ENCODE data around the gene MAD1L1. TPM values are rescaled to one million over a fixed set of nuclear protein-coding genes. Genes with fewer than 3 reads are reported as not detected.

The MAD1L1 gene
- total RNA-seq, 1 donor from 2014 or later = 32.3 TPM

GRCh38 chr7:2148189-2148588 is 84.6 kb downstream of the MAD1L1 start:
- Histone ChIP-seq H3K27ac (ENCODE audit: low read depth, low read length) (no peak overlapping the region), H3K4me1 (ENCODE audit: insufficient read depth, low read length) (no peaks in the 10 kb centered on the region), H3K9ac (ENCODE audit: low read length) (no peak overlapping the region), H3K36me3 (ENCODE audit: insufficient read depth, low read length) (no peaks in the 10 kb centered on the region), H3K4me2 (ENCODE audit: low read length) (no peak overlapping the region), H2AFZ (ENCODE audit: low read depth, low read length) (no peak overlapping the region), H3K4me3 (ENCODE audit: insufficient read depth, low read depth, low read length) (no peak overlapping the region), H3K27me3 (ENCODE audit: insufficient read depth, low read length) (no peaks in the 10 kb centered on the region), H4K20me1 (ENCODE audit: insufficient read depth, low read length) (peaks cover 55% of the 10 kb centered on the region), H3K9me3 (ENCODE audit: insufficient read depth, low read depth, low read length) (no peaks in the 10 kb centered on the region), H3K79me2 (ENCODE audit: insufficient read depth, low read length) (peaks cover 4% of the 10 kb centered on the region)
- Mint-ChIP-seq H3K4me1 (ENCODE audit: low read depth, unreplicated experiment) (peaks cover 8% of the 10 kb centered on the region), H3K4me3 (ENCODE audit: unreplicated experiment) (no peak overlapping the region), H3K27ac (ENCODE audit: unreplicated experiment) (no peak overlapping the region), H3K9me3 (ENCODE audit: unreplicated experiment) (no peaks in the 10 kb centered on the region), H3K36me3 (ENCODE audit: low read depth, unreplicated experiment) (peaks cover 18% of the 10 kb centered on the region), H3K27me3 (ENCODE audit: low read depth, unreplicated experiment) (no peaks in the 10 kb centered on the region)
- DNase-seq (ENCODE audit: low read depth) = no peak
- no peak for TF ChIP-seq EZH2 (IDR thresholded peaks at IDR 0.05; ENCODE audit: insufficient read depth, low read length)
- TF ChIP-seq, protein P1, sequence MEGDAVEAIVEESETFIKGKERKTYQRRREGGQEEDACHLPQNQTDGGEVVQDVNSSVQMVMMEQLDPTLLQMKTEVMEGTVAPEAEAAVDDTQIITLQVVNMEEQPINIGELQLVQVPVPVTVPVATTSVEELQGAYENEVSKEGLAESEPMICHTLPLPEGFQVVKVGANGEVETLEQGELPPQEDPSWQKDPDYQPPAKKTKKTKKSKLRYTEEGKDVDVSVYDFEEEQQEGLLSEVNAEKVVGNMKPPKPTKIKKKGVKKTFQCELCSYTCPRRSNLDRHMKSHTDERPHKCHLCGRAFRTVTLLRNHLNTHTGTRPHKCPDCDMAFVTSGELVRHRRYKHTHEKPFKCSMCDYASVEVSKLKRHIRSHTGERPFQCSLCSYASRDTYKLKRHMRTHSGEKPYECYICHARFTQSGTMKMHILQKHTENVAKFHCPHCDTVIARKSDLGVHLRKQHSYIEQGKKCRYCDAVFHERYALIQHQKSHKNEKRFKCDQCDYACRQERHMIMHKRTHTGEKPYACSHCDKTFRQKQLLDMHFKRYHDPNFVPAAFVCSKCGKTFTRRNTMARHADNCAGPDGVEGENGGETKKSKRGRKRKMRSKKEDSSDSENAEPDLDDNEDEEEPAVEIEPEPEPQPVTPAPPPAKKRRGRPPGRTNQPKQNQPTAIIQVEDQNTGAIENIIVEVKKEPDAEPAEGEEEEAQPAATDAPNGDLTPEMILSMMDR (IDR thresholded peaks at IDR 0.05; ENCODE audit: insufficient read depth, low read depth, low read length) = no peak
- no peak for FAIRE-seq

GRCh38 chr7:2146676-2147472 is 85.9 kb downstream of the MAD1L1 start:
- H3K4me2 ChIP-seq (ENCODE audit: low read length) = no peak overlapping the region
- H3K4me1 ChIP-seq (ENCODE audit: insufficient read depth, low read length) = no peaks in the 10 kb centered on the region
- peaks cover 4% of the 10 kb centered on the region for H3K79me2 ChIP-seq (ENCODE audit: insufficient read depth, low read length)
- no peaks in the 10 kb centered on the region for H3K9me3 Mint-ChIP-seq (ENCODE audit: unreplicated experiment)
- no peaks in the 10 kb centered on the region for H3K27me3 Mint-ChIP-seq (ENCODE audit: low read depth, unreplicated experiment)
- no peak overlapping the region for H3K4me3 ChIP-seq (ENCODE audit: insufficient read depth, low read depth, low read length)
- no peak overlapping the region for H3K4me3 Mint-ChIP-seq (ENCODE audit: unreplicated experiment)
- FAIRE-seq = no peak
- H3K36me3 Mint-ChIP-seq (ENCODE audit: low read depth, unreplicated experiment) = peaks cover 17% of the 10 kb centered on the region
- no peaks in the 10 kb centered on the region for H3K36me3 ChIP-seq (ENCODE audit: insufficient read depth, low read length)
- no peak for DNase-seq (ENCODE audit: low read depth)
- peaks cover 8% of the 10 kb centered on the region for H3K4me1 Mint-ChIP-seq (ENCODE audit: low read depth, unreplicated experiment)
- H3K27me3 ChIP-seq (ENCODE audit: insufficient read depth, low read length) = no peaks in the 10 kb centered on the region
- no peak overlapping the region for H3K27ac ChIP-seq (ENCODE audit: low read depth, low read length)
- no peaks in the 10 kb centered on the region for H3K9me3 ChIP-seq (ENCODE audit: insufficient read depth, low read depth, low read length)
- H2AFZ ChIP-seq (ENCODE audit: low read depth, low read length) = no peak overlapping the region
- peaks cover 55% of the 10 kb centered on the region for H4K20me1 ChIP-seq (ENCODE audit: insufficient read depth, low read length)
- TF ChIP-seq, protein P1 (IDR thresholded peaks at IDR 0.05; ENCODE audit: insufficient read depth, low read depth, low read length) = no peak
- no peak for TF ChIP-seq EZH2 (IDR thresholded peaks at IDR 0.05; ENCODE audit: insufficient read depth, low read length)
- H3K27ac Mint-ChIP-seq (ENCODE audit: unreplicated experiment) = peak overlapping the region; percentile 80
- H3K9ac ChIP-seq (ENCODE audit: low read length) = no peak overlapping the region
